IPS-20b (cell line): ENCODE results near the gene EMILIN3.

Experiments
- H3K27ac ChIP-seq: one replicate; pipeline ENCODE4 v1.5.1; 2013; ENCODE audit warnings: low read length
- H3K27me3 ChIP-seq: 2 replicates; pipeline ENCODE4 v1.6.1; 2013; ENCODE audit warnings: mild to moderate bottlenecking, low read length, inconsistent platforms; ENCODE audit not compliant: insufficient read depth
- H3K36me3 ChIP-seq: 2 replicates; pipeline ENCODE4 v1.6.1; 2013; ENCODE audit warnings: low read depth, mild to moderate bottlenecking, inconsistent platforms, low read length, moderate library complexity; ENCODE audit not compliant: insufficient read depth
- H3K4me1 ChIP-seq: 2 replicates; pipeline ENCODE4 v1.6.1; 2013; ENCODE audit warnings: mild to moderate bottlenecking, control low read depth, inconsistent platforms, low read length, moderate library complexity; ENCODE audit not compliant: insufficient read depth
- H3K4me3 ChIP-seq: 2 replicates; pipeline ENCODE4 v1.5.1; 2013; ENCODE audit warnings: mild to moderate bottlenecking, low read length, inconsistent platforms
- H3K9ac ChIP-seq: 2 replicates; pipeline ENCODE4 v1.6.1; 2013; ENCODE audit warnings: low read depth, mild to moderate bottlenecking, inconsistent platforms, low read length, moderate library complexity
- H3K9me3 ChIP-seq: 2 replicates; pipeline ENCODE4 v1.6.1; 2013; ENCODE audit warnings: mild to moderate bottlenecking, low read depth, low read length, inconsistent platforms; ENCODE audit not compliant: insufficient read depth

EMILIN3 gene

GRCh38 chr20:41339957-41340326 lies 26.7 kb downstream of the EMILIN3 start:
- H3K27me3 ChIP-seq = peaks cover 12% of the 10 kb centered on the region
- H3K9me3 ChIP-seq = no peaks in the 10 kb centered on the region
- H3K36me3 ChIP-seq = no peaks in the 10 kb centered on the region
- peak overlapping the region; percentile 67 for H3K4me3 ChIP-seq
- no peaks in the 10 kb centered on the region for H3K4me1 ChIP-seq
- peak overlapping the region; percentile 13; the same call in 1 of the 2 replicates for H3K9ac ChIP-seq
- H3K27ac ChIP-seq = no peak overlapping the region

- no peak overlapping the region for H3K4me3 ChIP-seq
- H3K27ac ChIP-seq = no peak overlapping the region
- H3K9ac ChIP-seq = no peak overlapping the region
- H3K9me3 ChIP-seq = no peaks in the 10 kb centered on the region
- H3K4me1 ChIP-seq = no peaks in the 10 kb centered on the region
- peaks cover 12% of the 10 kb centered on the region for H3K27me3 ChIP-seq
- H3K36me3 ChIP-seq = no peaks in the 10 kb centered on the region
Observed at GRCh38 chr20:41336711-41337492, 29.7 kb downstream of the EMILIN3 start.

- no peak overlapping the region for H3K9ac ChIP-seq
- no peaks in the 10 kb centered on the region for H3K9me3 ChIP-seq
- H3K4me3 ChIP-seq = no peak overlapping the region
- no peaks in the 10 kb centered on the region for H3K4me1 ChIP-seq
- no peaks in the 10 kb centered on the region for H3K36me3 ChIP-seq
- H3K27ac ChIP-seq = no peak overlapping the region
- H3K27me3 ChIP-seq = peaks cover 12% of the 10 kb centered on the region
Observed at GRCh38 chr20:41335591-41335990, 31.0 kb downstream of the EMILIN3 start.

GRCh38 chr20:41334443-41335421 lies 31.9 kb downstream of the EMILIN3 start:
- no peak overlapping the region for H3K9ac ChIP-seq

GRCh38 chr20:41334036-41334435 lies 32.6 kb downstream of the EMILIN3 start:
- Histone ChIP-seq H3K9me3 (no peaks in the 10 kb centered on the region), H3K27me3 (peaks cover 9% of the 10 kb centered on the region), H3K36me3 (no peaks in the 10 kb centered on the region), H3K4me3 (no peak overlapping the region), H3K4me1 (no peaks in the 10 kb centered on the region; the same call in 1 of the 2 replicates), H3K27ac (no peak overlapping the region), H3K9ac (no peak overlapping the region)

More at GRCh38 chr20:41334443-41335421, 31.9 kb downstream of the EMILIN3 start:
- peaks cover 15% of the 10 kb centered on the region for H3K27me3 ChIP-seq
- no peaks in the 10 kb centered on the region for H3K9me3 ChIP-seq
- no peak overlapping the region for H3K27ac ChIP-seq
- no peak overlapping the region for H3K4me3 ChIP-seq
- no peaks in the 10 kb centered on the region; the same call in 1 of the 2 replicates for H3K4me1 ChIP-seq
- no peaks in the 10 kb centered on the region for H3K36me3 ChIP-seq

GRCh38 chr20:41331731-41332130 lies 34.9 kb downstream of the EMILIN3 start:
- no peaks in the 10 kb centered on the region; the same call in 1 of the 2 replicates for H3K4me1 ChIP-seq
- H3K9me3 ChIP-seq = no peaks in the 10 kb centered on the region
- no peak overlapping the region for H3K27ac ChIP-seq
- peaks cover 5% of the 10 kb centered on the region; the same call in 1 of the 2 replicates for H3K27me3 ChIP-seq
- no peak overlapping the region for H3K9ac ChIP-seq
- no peaks in the 10 kb centered on the region for H3K36me3 ChIP-seq
- H3K4me3 ChIP-seq = no peak overlapping the region

GRCh38 chr20:41330941-41331340 lies 35.7 kb downstream of the EMILIN3 start:
- no peak overlapping the region for H3K27ac ChIP-seq
- no peaks in the 10 kb centered on the region for H3K9me3 ChIP-seq
- no peak overlapping the region for H3K4me3 ChIP-seq
- H3K4me1 ChIP-seq = no peaks in the 10 kb centered on the region; the same call in 1 of the 2 replicates
- H3K27me3 ChIP-seq = peaks cover 5% of the 10 kb centered on the region; the same call in 1 of the 2 replicates
- no peak overlapping the region for H3K9ac ChIP-seq
- no peaks in the 10 kb centered on the region for H3K36me3 ChIP-seq

- peaks cover 5% of the 10 kb centered on the region; the same call in 1 of the 2 replicates for H3K27me3 ChIP-seq
- H3K9me3 ChIP-seq = no peaks in the 10 kb centered on the region
- H3K4me1 ChIP-seq = no peaks in the 10 kb centered on the region; the same call in 1 of the 2 replicates
- no peaks in the 10 kb centered on the region for H3K36me3 ChIP-seq
- no peak overlapping the region for H3K4me3 ChIP-seq
- H3K9ac ChIP-seq = no peak overlapping the region
- H3K27ac ChIP-seq = no peak overlapping the region
Observed at GRCh38 chr20:41330343-41330720, 36.3 kb downstream of the EMILIN3 start.

- H3K27me3 ChIP-seq = peaks cover 5% of the 10 kb centered on the region; the same call in 1 of the 2 replicates
- H3K9ac ChIP-seq = no peak overlapping the region
- H3K36me3 ChIP-seq = no peaks in the 10 kb centered on the region
- no peak overlapping the region for H3K27ac ChIP-seq
- no peaks in the 10 kb centered on the region for H3K9me3 ChIP-seq
- no peaks in the 10 kb centered on the region; the same call in 1 of the 2 replicates for H3K4me1 ChIP-seq
- H3K4me3 ChIP-seq = no peak overlapping the region
Observed at GRCh38 chr20:41329435-41330342, 36.9 kb downstream of the EMILIN3 start.

- H3K27ac ChIP-seq = no peak overlapping the region
- no peak overlapping the region for H3K4me3 ChIP-seq
- no peaks in the 10 kb centered on the region; the same call in 1 of the 2 replicates for H3K4me1 ChIP-seq
- no peak overlapping the region for H3K9ac ChIP-seq
- no peaks in the 10 kb centered on the region for H3K36me3 ChIP-seq
- peaks cover 5% of the 10 kb centered on the region; the same call in 1 of the 2 replicates for H3K27me3 ChIP-seq
- no peaks in the 10 kb centered on the region for H3K9me3 ChIP-seq
Observed at GRCh38 chr20:41327178-41327577, 39.4 kb downstream of the EMILIN3 start.

GRCh38 chr20:41320976-41321375 lies 45.6 kb downstream of the EMILIN3 start:
- peaks cover 3% of the 10 kb centered on the region; the same call in 1 of the 2 replicates for H3K4me1 ChIP-seq
- peaks cover 25% of the 10 kb centered on the region for H3K27me3 ChIP-seq
- H3K27ac ChIP-seq = no peak overlapping the region
- no peaks in the 10 kb centered on the region for H3K36me3 ChIP-seq
- no peak overlapping the region for H3K4me3 ChIP-seq
- no peaks in the 10 kb centered on the region for H3K9me3 ChIP-seq
- no peak overlapping the region for H3K9ac ChIP-seq
